IPS DF 6.9 (cell line): Measurements from ENCODE around the gene OR5K1.

Source experiments
- DNase-seq: peaks from one replicate; pipeline ENCODE4 v3.0.0-alpha.2; 2013; ENCODE audit warnings: low read depth, low spot score
- H3K27ac ChIP-seq: one replicate; pipeline ENCODE4 v1.5.1; 2013; ENCODE audit warnings: low read length, control low read depth
- H3K27me3 ChIP-seq: 2 replicates; pipeline ENCODE4 v1.6.1; 2013; ENCODE audit warnings: mild to moderate bottlenecking, low read length; ENCODE audit not compliant: control insufficient read depth, insufficient read depth
- H3K36me3 ChIP-seq: 2 replicates; pipeline ENCODE4 v1.6.1; 2013; ENCODE audit warnings: low read length; ENCODE audit not compliant: control insufficient read depth, insufficient read depth
- H3K4me1 ChIP-seq: 2 replicates; pipeline ENCODE4 v1.6.1; 2013; ENCODE audit warnings: low read length; ENCODE audit not compliant: control insufficient read depth, insufficient read depth
- H3K4me3 ChIP-seq: 2 replicates; pipeline ENCODE4 v1.5.1; 2013; ENCODE audit warnings: mild to moderate bottlenecking, low read length
- H3K9me3 ChIP-seq: 2 replicates; pipeline ENCODE4 v1.6.1; 2013; ENCODE audit warnings: low read length, inconsistent platforms; ENCODE audit not compliant: control insufficient read depth, insufficient read depth
- WGBS: extraction: QIAGEN DNeasy Blood & Tissue Kit; methylation state at CpG from one replicate; pipeline ENCODE4 v1.1.7; 2013; ENCODE audit warnings: mixed read lengths, missing lambda C conversion rate; ENCODE audit not compliant: insufficient read length, insufficient coverage; 5-methylcytosine and 5-hydroxymethylcytosine counted together

OR5K1 gene

GRCh38 chr3:98513091-98513511, 50.1 kb downstream of the OR5K1 start:
- Histone ChIP-seq H3K4me3 (no peak overlapping the region), H3K27ac (no peak overlapping the region), H3K4me1 (no peaks in the 10 kb centered on the region), H3K9me3 (no peaks in the 10 kb centered on the region), H3K27me3 (no peaks in the 10 kb centered on the region), H3K36me3 (no peaks in the 10 kb centered on the region)
- DNase-seq = no peak
- no CpG with 5 or more reads among the region's 4 CpGs for WGBS

- H3K9me3 ChIP-seq = no peaks in the 10 kb centered on the region
- H3K36me3 ChIP-seq = no peaks in the 10 kb centered on the region
- H3K4me1 ChIP-seq = no peaks in the 10 kb centered on the region
- H3K4me3 ChIP-seq = no peak overlapping the region
- no peak for DNase-seq
- no peak overlapping the region for H3K27ac ChIP-seq
- no CpG with 5 or more reads among the region's 3 CpGs for WGBS
- no peaks in the 10 kb centered on the region for H3K27me3 ChIP-seq
These were observed 50.7 kb downstream of the OR5K1 start for GRCh38 chr3:98513736-98514135.

GRCh38 chr3:98514948-98515347, 51.9 kb downstream of the OR5K1 start:
- no peaks in the 10 kb centered on the region for H3K4me1 ChIP-seq
- no CpG with 5 or more reads among the region's 1 CpG for WGBS
- H3K9me3 ChIP-seq = no peaks in the 10 kb centered on the region
- no peak overlapping the region for H3K27ac ChIP-seq
- no peak for DNase-seq
- no peaks in the 10 kb centered on the region; the same call in 1 of the 2 replicates for H3K36me3 ChIP-seq
- no peaks in the 10 kb centered on the region for H3K27me3 ChIP-seq
- no peak overlapping the region for H3K4me3 ChIP-seq

GRCh38 chr3:98518816-98519215, 55.8 kb downstream of the OR5K1 start:
- Histone ChIP-seq H3K4me1 (no peaks in the 10 kb centered on the region), H3K27me3 (no peaks in the 10 kb centered on the region), H3K9me3 (no peaks in the 10 kb centered on the region), H3K4me3 (no peak overlapping the region), H3K27ac (no peak overlapping the region), H3K36me3 (peaks cover 2% of the 10 kb centered on the region; the same call in 1 of the 2 replicates)
- no CpG with 5 or more reads among the region's 2 CpGs for WGBS
- no peak for DNase-seq

GRCh38 chr3:98519351-98519750, 56.4 kb downstream of the OR5K1 start:
- H3K27ac ChIP-seq = no peak overlapping the region
- H3K27me3 ChIP-seq = no peaks in the 10 kb centered on the region
- no peak overlapping the region for H3K4me3 ChIP-seq
- WGBS = no CpG with 5 or more reads among the region's 1 CpG
- no peak for DNase-seq
- no peaks in the 10 kb centered on the region for H3K9me3 ChIP-seq
- H3K36me3 ChIP-seq = peaks cover 2% of the 10 kb centered on the region; the same call in 1 of the 2 replicates
- no peaks in the 10 kb centered on the region for H3K4me1 ChIP-seq

GRCh38 chr3:98521897-98522543, 59.0 kb downstream of the OR5K1 start:
- H3K4me1 ChIP-seq = no peaks in the 10 kb centered on the region
- DNase-seq = no peak
- H3K9me3 ChIP-seq = no peaks in the 10 kb centered on the region
- peaks cover 2% of the 10 kb centered on the region; the same call in 1 of the 2 replicates for H3K36me3 ChIP-seq
- H3K27me3 ChIP-seq = no peaks in the 10 kb centered on the region
- H3K27ac ChIP-seq = no peak overlapping the region
- H3K4me3 ChIP-seq = peak overlapping the region; percentile 81; the same call in 1 of the 2 replicates
- WGBS = no CpG with 5 or more reads among the region's 16 CpGs
